ACHN (cell line): Measurements from ENCODE around the gene PPM1A.

Experiments
- DNase-seq: peaks from one replicate; pipeline ENCODE4 v3.0.0-alpha.2; 2015
- in situ Hi-C: cut with HindIII; loops from 2 replicates; pipeline ENCODE4 v1.10.0; 2017; ENCODE audit warnings: low sequenced_read_pairs, low pct_ligation_motif_present, low pct_unique_long_range_greater_than_20kb

The PPM1A gene

GRCh38 chr14:60252630-60253029 lies 3.6 kb downstream of the PPM1A start:
- in situ Hi-C loops, result no loop called here
- DNase-seq, result no peak

- in situ Hi-C loops, result no loop called here
- no peak for DNase-seq
These were observed 4.6 kb downstream of the PPM1A start for GRCh38 chr14:60253649-60254048.

DNA sequence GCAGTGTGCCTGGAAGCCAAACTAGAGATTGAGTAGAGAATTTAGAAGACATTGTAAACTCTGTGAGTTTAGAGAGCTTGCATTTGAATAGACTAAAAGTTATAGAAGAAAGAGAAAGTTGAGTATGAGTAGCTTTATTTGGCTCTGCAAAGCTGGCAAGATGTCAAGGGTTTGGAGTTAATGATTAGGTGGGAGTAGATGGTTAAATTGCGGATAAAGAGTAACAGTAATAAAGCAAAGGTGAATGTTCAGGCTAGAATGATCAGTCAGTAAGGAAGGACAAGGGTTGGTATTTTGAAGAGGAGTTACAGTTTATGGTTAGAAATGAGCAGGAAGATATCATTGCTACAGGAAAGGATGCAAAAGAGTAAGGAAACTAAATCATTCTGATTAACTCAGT lies 5.2 kb downstream of the PPM1A start:
- peak; percentile 59 for DNase-seq

DNA sequence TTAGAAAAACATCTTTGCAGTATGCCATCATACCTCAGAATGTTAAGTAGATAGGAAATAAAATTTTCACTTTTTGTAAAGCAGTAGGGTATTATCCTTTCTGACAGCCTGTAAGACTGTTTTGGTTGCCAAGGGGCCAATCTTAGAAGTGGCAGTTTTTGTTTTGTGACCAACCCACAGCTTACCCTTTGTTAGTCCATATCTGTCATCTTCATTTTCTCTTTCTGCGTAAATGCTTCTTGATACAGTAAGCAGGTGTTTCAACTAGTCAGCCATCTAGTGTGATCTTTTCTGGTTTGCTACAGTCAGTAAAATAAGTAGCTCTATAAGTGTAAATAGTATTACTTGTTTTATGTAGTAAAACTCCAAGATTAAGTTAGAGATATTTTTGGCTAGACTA lies 8.8 kb downstream of the PPM1A start:
- in situ Hi-C loops, result no loop called here

More for the DNA sequence above, 5.2 kb downstream of the PPM1A start:
- in situ Hi-C loops, result no loop called here

GRCh38 chr14:60265163-60265562 lies 16.1 kb downstream of the PPM1A start:
- no peak for DNase-seq
- in situ Hi-C loops, result no loop called here

More for the DNA sequence above, 8.8 kb downstream of the PPM1A start:
- no peak for DNase-seq

- in situ Hi-C loops, result no loop called here
These were observed 17.3 kb downstream of the PPM1A start for GRCh38 chr14:60266021-60266937.

DNA sequence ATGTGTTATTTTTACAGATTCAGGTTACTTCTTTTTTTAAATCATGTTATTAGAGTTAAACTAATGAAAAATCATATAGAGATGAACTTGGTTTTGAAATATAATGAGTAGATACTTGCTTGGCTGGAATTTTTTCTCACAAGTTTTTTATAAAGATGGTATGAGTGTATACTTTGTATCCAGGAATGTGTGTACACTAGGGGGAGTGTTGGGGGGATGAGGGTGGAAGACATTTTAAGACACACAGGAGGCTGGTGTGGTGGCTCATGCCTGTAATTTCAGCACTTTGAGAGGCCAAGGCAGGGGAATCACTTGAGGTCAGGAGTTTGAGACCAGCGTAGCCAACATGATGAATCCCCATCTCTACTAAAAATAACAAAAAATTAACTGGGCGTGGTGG lies 23.2 kb downstream of the PPM1A start:
- no peak for DNase-seq
- in situ Hi-C loops, result no loop called here

More at GRCh38 chr14:60266021-60266937, 17.3 kb downstream of the PPM1A start:
- no peak for DNase-seq

- no peak for DNase-seq
- in situ Hi-C loops, result no loop called here
These were observed 24.9 kb downstream of the PPM1A start for GRCh38 chr14:60273956-60274355.

- in situ Hi-C loops, result no loop called here
- no peak for DNase-seq
These were observed 25.4 kb downstream of the PPM1A start for GRCh38 chr14:60274448-60274847.

DNA sequence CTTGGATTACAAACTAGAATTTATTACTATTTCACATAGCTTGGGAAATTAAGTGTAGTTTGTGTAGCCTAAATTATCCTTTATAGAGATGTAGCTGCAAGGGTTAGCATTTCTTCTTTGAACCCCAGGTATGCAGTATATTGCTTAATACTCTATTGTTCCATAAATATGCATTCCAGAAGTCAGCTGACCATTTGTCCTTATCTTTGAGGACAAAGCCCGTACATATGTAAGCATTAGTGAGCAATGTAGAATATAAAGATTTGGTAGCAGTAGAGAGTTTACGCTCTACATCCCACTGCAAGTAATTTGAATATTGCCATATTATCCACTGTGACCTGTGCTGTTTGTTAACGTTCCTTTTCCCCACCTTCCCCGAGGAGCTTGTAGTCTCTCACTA lies 26.9 kb downstream of the PPM1A start:
- in situ Hi-C loops, result no loop called here
- no peak for DNase-seq

DNA sequence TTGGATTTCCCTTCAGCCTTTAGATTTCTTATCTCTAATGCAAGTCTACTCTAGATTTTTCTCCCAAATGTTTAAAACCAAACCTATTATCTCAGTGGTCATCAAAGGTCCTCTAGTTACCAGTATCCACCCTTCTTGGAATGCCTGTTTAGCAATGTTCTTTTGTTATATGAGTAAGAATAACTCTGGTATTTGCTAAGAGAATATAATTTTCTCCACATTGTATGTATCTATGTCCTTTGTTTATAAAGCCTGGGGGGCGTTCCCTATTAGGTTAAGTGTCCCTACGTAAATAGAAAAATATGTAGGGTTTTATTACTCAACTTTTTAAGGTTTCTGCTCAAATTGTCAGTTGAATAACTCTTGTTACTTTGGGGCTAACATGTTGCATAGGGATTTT lies 27.3 kb downstream of the PPM1A start:
- DNase-seq, result no peak
- in situ Hi-C loops, result no loop called here

GRCh38 chr14:60277605-60278190 lies 28.7 kb downstream of the PPM1A start:
- in situ Hi-C loops, result no loop called here
- DNase-seq, result no peak

DNA sequence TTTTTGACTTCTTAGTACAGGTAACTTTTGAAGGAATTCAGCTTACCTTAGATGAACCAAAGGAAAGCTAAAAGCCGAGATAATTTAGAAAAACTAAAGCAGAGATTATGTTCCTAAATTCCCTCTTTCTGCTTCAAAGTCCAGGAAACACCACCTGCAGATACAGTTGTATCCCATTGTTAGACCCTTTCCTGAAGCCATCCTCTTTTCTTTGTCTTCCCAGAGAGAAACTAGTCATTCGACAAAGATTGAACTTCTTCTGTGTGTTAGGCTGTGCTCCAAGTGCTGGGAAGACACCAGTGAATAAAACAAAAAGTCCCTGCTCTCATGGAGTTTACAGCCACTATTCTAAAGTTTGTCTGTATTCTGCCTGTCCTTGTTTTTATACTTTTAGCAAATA lies 29.3 kb downstream of the PPM1A start:
- in situ Hi-C loops, result no loop called here
- no peak for DNase-seq

GRCh38 chr14:60287452-60287851 lies 38.4 kb downstream of the PPM1A start:
- in situ Hi-C loops, result no loop called here
- DNase-seq, result no peak

DNA sequence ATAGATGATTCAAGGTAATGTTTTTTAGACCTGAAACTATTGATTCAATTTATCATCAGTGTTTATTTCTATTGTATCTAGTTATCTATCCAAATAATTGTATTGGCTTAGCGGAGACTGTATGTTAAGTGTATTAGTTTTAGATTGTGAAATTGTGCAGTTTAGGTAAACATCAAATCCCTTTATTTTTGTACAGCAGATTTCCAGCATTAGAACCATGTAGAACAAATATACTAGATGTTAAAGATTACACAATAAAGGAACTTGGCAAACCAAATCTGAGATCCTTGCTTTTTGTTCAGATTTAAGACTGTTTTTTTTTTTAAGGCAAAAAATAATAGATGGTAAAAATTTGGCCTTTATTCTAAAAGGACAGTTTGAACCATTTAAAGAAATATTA lies 39.3 kb downstream of the PPM1A start:
- in situ Hi-C loops, result no loop called here
- no peak for DNase-seq

- no peak for DNase-seq
- in situ Hi-C loops, result no loop called here
These were observed 45.5 kb downstream of the PPM1A start for GRCh38 chr14:60294411-60295069.

DNA sequence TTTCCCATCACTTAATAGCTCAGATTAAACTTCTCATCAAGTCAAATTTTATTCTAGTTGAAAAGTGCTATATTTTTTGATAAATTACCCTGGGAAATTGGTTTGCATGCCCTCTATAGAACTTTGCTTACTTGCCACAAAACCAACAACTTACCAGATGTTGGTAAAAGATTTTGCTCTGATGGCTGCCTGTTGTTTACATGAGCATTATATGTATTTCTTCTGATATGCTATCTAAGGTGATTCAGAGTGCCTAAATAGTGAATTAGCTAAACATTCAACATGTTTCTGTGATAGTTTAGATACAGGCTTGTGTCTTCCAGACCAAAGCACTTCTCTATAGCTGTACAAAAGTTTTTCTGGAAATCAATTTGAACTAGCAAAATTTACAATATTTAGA lies 51.0 kb downstream of the PPM1A start:
- in situ Hi-C loops, result no loop called here
- DNase-seq, result no peak

DNA sequence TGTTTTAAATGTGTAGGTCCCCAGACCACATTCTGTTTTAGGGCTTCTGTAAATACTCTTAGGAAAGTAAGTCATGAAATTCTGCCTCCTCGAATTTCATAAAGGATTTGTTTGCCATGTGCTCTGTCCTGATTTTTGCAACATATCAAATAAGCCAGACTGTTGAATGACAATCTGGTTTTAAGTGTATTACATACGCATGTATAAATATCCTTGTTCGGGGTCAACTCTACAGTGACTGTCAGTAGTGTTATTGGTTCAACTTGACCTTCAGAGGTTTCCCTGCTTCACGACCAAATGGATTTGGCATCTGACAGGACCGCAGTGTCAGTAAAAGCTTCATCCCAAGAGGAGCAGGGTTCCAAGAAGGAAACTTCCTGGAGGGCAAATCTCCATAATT lies 52.7 kb downstream of the PPM1A start:
- no peak for DNase-seq
- in situ Hi-C loops, result no loop called here

GRCh38 chr14:60302663-60303062 lies 53.6 kb downstream of the PPM1A start:
- in situ Hi-C loops, result no loop called here
- DNase-seq, result no peak

- in situ Hi-C loops, result no loop called here
- DNase-seq, result no peak
These were observed 54.7 kb downstream of the PPM1A start for GRCh38 chr14:60303745-60304144.
